IPS-18a (cell line): ENCODE measurements around the gene EMCN.
"Not testable (repeated sequence)": the region's sequence is repeated elsewhere in the genome, so short reads cannot be mapped to it uniquely, and the experiment has no call there.

Source experiments
- H3K27ac ChIP-seq: one replicate; pipeline ENCODE4 v1.5.1; 2013; ENCODE audit warnings: low read length
- H3K27me3 ChIP-seq: one replicate; pipeline ENCODE4 v1.6.1; 2013; ENCODE audit warnings: mild to moderate bottlenecking, low read length; ENCODE audit not compliant: control insufficient read depth, insufficient read depth
- H3K36me3 ChIP-seq: one replicate; pipeline ENCODE4 v1.6.1; 2013; ENCODE audit warnings: low read depth, low read length; ENCODE audit not compliant: control insufficient read depth
- H3K4me1 ChIP-seq: one replicate; pipeline ENCODE4 v1.6.1; 2013; ENCODE audit warnings: low read depth, low read length; ENCODE audit not compliant: control insufficient read depth
- H3K4me3 ChIP-seq: one replicate; pipeline ENCODE4 v1.5.1; 2013; ENCODE audit warnings: low read length
- H3K9ac ChIP-seq: one replicate; pipeline ENCODE4 v1.6.1; 2013; ENCODE audit warnings: mild to moderate bottlenecking, low read length, moderate library complexity
- H3K9me3 ChIP-seq: one replicate; pipeline ENCODE4 v1.6.1; 2013; ENCODE audit warnings: low read depth, low read length; ENCODE audit not compliant: control insufficient read depth

The EMCN gene, protein sequence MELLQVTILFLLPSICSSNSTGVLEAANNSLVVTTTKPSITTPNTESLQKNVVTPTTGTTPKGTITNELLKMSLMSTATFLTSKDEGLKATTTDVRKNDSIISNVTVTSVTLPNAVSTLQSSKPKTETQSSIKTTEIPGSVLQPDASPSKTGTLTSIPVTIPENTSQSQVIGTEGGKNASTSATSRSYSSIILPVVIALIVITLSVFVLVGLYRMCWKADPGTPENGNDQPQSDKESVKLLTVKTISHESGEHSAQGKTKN

DNA sequence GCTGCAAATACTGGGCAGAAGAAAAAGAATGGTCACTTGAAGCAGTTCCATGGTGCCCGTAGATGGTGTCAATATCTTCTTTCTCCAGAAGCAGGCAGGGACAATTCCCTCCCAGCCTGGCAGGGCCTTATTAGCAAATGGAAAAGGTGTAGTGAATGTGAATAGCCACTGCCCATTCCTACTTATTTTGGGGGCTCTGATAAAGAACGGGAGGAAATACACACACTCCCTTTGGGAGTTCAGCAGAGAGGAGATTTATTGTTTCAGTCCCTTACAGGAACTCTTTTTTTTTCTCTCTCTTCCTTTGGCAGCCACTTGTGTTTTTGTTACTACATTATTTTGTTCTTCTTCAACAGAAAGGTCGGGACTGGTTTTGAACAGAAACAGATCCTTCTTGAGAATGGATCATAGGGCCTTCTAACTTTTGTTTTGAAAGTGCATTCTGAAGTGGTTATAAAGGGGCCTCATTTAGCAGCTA lies at the start of gene EMCN:
Gene EMCN (minus strand): TSS at position 159 of the 478 bp plus-strand sequence. CDS start 108 bp downstream, at position 51.
- H3K4me1 ChIP-seq = no peaks in the 10 kb centered on the region
- H3K27ac ChIP-seq = no peak within 1 kb of the TSS
- H3K9me3 ChIP-seq = no peaks in the 10 kb centered on the region
- H3K9ac ChIP-seq = no peak within 1 kb of the TSS
- no peaks in the 10 kb centered on the region for H3K27me3 ChIP-seq
- no peaks in the 10 kb centered on the region for H3K36me3 ChIP-seq
- H3K4me3 ChIP-seq = no peak within 1 kb of the TSS

DNA sequence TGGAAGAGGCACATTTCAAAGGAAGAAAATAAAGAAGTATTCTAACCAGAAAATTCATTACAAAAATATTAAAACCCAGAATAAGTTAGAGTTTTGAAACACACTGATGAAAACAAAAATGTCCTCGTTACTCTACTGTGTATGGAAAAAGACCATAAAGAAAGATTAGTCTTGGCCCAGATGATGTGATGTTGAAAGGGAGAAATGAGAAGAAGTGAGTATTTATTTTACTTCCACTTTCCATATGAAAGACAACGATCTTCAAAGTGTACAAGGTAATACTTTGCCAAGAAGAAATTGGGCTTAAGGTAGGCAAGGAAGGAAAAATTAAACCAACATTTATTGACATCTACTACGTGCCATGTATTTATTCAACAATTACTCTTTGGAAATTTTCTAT lies 48.6 kb upstream of the EMCN start:
- Histone ChIP-seq H3K27me3 (no peaks in the 10 kb centered on the region), H3K4me1 (no peaks in the 10 kb centered on the region), H3K27ac (no peak overlapping the region), H3K36me3 (no peaks in the 10 kb centered on the region), H3K9me3 (no peaks in the 10 kb centered on the region), H3K9ac (no peak overlapping the region), H3K4me3 (no peak overlapping the region)

DNA sequence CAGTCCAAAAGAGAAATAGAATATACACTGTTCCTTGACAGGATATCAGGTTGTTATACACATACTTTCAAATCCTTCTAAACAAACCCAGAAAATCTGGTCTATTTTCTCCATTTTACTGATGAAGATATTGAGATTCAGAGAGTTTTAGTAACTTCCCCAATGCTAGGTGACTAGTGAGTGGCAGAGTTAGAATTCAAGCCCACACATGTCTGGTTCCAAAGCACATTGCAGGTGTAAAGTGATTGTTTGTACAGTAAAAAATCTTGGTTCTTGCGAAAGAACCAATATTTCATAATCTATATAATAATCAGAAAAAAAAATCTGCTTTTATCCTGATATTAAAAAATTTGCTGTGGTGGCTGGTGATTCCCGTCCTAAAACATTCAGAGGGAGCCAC lies 39.5 kb upstream of the EMCN start:
- Histone ChIP-seq H3K27me3 (no peaks in the 10 kb centered on the region), H3K27ac (no peak overlapping the region), H3K36me3 (no peaks in the 10 kb centered on the region), H3K4me3 (no peak overlapping the region), H3K9ac (no peak overlapping the region), H3K4me1 (no peaks in the 10 kb centered on the region), H3K9me3 (no peaks in the 10 kb centered on the region)

DNA sequence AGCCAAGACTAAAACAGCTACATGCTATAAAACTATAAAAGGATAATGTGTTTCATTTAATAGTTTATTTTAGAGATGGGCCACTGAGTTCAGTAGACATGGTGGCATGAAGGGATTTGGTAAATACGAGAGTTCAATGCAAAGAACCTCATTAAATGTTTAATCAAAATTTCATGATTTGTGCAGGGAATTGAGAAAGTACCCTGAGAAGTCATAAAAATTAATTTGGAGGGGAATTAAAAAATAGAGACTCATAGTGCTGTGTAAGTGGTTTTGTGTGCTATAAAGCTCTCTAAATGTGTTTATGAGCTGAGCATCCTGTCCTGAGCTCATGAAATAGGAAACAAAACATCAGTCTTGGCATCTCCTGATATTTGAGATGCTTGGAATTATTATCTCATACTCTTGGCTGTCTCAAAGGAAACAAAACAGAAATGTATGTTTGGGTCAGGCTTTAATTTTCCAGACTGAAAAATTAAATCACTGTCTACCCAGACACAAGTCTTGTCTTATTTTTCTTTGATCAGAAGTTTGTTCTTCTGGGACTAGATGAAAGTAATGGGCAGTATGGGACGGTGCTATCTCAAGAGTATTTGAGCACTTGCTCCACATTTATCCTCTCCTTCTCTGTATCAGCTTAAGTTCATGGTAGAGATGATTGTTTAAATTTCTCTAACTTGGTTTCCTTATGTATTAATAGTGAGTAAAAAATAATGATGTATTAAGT lies 38.0 kb upstream of the EMCN start:
- no peaks in the 10 kb centered on the region for H3K4me1 ChIP-seq
- no peaks in the 10 kb centered on the region for H3K36me3 ChIP-seq
- H3K27me3 ChIP-seq = no peaks in the 10 kb centered on the region
- no peaks in the 10 kb centered on the region for H3K9me3 ChIP-seq
- H3K9ac ChIP-seq = no peak overlapping the region
- H3K4me3 ChIP-seq = no peak overlapping the region
- no peak overlapping the region for H3K27ac ChIP-seq

DNA sequence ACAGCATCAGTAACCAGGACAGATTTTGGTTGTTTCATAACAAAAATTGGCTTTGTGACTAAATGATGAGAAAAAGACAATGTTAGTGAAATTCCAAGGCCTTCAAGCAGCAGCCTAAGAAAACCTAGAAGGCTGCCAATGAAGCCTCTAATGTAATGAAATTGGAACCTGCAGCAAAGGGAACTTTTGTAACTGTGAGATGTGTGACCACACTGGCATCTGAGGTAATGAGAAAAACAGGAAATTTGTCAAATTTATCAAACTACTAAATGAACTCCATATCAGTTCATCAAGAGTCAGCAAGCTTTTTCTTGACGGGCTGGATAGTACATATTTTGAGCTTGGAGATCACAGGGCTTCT lies 30.4 kb upstream of the EMCN start:
- Histone ChIP-seq H3K4me3 (no peak overlapping the region), H3K36me3 (no peaks in the 10 kb centered on the region), H3K4me1 (peaks cover 6% of the 10 kb centered on the region), H3K27ac (no peak overlapping the region), H3K27me3 (no peaks in the 10 kb centered on the region), H3K9me3 (no peaks in the 10 kb centered on the region), H3K9ac (no peak overlapping the region)

DNA sequence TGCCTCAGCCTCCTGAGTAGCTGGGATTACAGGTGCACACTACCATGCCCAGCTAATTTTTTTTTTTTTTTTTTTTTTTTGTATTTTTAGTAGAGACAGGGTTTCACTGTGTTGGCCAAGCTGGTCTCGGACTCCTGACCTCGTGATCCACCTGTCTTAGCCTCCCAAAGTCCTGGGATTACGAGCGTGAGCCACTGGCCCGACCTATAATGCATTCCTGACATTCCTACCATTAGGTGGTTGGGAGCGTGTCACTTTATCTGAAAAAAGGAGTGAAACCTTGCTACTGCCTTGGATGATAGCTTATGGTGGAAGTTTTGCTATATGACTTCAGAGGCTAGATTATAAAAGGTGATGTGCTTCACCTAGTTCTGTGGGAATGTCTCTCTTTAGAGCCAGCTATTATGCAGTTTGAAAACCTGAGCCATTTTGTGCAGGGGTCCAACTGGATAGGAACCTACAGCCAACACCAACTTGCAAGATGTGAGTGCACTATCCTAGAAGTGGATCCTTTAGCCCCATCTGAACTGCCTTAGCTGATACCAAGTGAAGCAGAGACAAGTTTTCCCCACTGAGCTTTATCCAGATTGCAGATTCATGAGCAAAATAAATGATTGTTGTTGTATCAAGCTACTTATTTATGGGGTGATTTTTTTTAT lies 29.8 kb upstream of the EMCN start:
- H3K4me3 ChIP-seq = no peak overlapping the region
- no peaks in the 10 kb centered on the region for H3K27me3 ChIP-seq
- no peaks in the 10 kb centered on the region for H3K9me3 ChIP-seq
- no peak overlapping the region for H3K27ac ChIP-seq
- H3K36me3 ChIP-seq = no peaks in the 10 kb centered on the region
- H3K4me1 ChIP-seq = peaks cover 6% of the 10 kb centered on the region
- H3K9ac ChIP-seq = no peak overlapping the region

DNA sequence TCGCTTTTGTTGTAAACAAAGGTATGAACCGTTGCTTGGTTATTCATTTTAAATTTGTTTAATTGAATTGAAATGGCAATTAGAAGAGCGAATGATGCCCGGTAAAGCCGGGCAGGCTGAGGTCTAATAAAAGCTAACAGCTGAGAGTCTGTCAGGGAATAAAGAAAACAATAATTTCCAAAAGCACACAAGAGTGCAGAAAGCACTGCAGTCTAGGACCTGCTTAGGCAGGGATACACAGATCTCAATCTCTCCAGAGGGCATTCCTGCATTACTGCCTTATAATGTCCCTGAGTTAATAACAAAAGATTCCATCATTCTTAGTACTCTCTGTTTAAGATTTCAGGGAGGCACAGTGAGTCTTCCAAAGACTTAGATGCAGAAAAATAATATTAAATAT lies 27.6 kb upstream of the EMCN start:
- Histone ChIP-seq H3K4me1 (peaks cover 6% of the 10 kb centered on the region), H3K27me3 (no peaks in the 10 kb centered on the region), H3K9ac (no peak overlapping the region), H3K4me3 (no peak overlapping the region), H3K36me3 (no peaks in the 10 kb centered on the region), H3K27ac (no peak overlapping the region), H3K9me3 (no peaks in the 10 kb centered on the region)

DNA sequence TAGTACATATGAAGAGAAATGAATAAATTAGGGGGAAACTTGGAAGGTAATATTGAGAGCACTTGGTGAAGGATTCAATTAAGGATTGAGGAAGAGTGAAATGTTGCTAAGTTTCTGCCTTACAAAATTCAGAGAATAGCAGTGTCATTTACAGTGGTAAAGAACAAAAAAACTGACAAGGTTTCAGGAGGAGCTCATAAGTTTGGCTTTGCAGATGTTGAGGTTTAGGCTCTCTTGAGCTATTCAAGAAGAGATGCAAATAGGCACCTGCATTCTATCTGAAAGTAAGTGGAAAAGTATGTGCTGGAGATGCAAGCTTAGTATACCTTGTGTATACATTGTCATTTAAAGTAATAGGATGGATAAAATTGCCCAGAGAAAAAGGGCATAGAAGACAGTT lies 22.3 kb upstream of the EMCN start:
- H3K9me3 ChIP-seq = no peaks in the 10 kb centered on the region
- H3K36me3 ChIP-seq = no peaks in the 10 kb centered on the region
- no peaks in the 10 kb centered on the region for H3K4me1 ChIP-seq
- H3K4me3 ChIP-seq = no peak overlapping the region
- no peaks in the 10 kb centered on the region for H3K27me3 ChIP-seq
- no peak overlapping the region for H3K9ac ChIP-seq
- no peak overlapping the region for H3K27ac ChIP-seq

DNA sequence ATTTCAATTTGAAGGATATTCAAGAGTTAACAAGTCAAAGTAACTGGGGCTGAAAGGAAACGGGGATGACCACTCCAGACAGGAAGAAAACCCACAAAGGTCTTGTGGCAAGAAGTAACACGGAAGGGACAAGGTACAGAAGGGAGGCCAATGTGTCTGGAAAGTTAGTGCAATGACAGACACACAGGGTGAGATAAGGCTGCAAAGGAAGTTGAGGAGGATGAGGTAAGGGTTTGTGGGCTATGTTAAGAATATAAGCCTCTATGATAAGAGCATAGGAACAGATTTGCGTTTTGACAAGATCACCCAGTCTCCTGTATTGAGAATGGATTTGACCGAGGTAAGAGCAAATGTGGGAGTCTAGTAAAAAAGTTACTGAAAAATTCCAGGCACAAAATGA lies 21.9 kb upstream of the EMCN start:
- Histone ChIP-seq H3K4me1 (no peaks in the 10 kb centered on the region), H3K27me3 (no peaks in the 10 kb centered on the region), H3K9ac (no peak overlapping the region), H3K4me3 (no peak overlapping the region), H3K27ac (no peak overlapping the region), H3K36me3 (no peaks in the 10 kb centered on the region), H3K9me3 (no peaks in the 10 kb centered on the region)

DNA sequence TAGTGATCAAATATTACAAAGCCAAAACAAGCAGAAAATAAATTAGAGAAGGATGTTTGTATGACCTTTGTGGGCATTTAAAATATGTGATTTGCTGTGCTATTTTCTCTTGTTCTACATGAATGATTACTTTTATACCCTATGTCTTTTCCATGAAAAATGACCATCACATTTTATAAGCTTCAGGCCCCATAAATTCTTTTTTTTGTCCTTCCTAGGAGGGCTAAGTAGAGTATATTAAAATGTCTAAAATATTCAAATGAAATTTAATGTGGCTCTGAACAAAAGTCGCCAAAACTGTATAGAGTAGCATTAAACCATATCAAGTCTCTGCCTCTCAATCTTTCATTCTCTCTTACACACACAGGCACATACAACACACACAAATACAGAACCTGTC lies 15.9 kb upstream of the EMCN start:
- Histone ChIP-seq H3K36me3 (no peaks in the 10 kb centered on the region), H3K9ac (no peak overlapping the region), H3K4me3 (no peak overlapping the region), H3K9me3 (peaks cover under 1% of the 10 kb centered on the region), H3K27me3 (no peaks in the 10 kb centered on the region), H3K27ac (no peak overlapping the region), H3K4me1 (no peaks in the 10 kb centered on the region)

DNA sequence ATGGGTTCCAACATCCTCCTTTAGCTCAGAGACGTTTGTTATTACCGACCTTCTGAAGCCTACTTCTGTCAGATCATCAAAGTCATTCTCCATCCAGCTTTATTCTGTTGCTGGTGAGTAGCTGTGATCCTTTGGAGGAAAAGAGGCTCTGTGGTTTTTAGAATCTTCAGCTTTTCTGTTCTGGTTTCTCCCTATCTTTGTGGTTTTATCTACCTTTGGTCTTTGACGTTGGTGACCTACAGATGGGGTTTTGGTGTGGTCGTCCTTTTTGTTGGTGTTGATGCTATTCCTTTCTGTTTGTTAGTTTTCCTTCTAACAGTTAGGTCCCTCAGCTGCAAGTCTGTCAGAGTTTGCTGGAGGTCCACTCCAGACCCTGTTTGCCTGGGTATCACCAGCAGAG lies 12.3 kb upstream of the EMCN start:
- not testable (repeated sequence) for H3K4me1 ChIP-seq, H3K36me3 ChIP-seq, H3K27me3 ChIP-seq, H3K27ac ChIP-seq, H3K9ac ChIP-seq, H3K9me3 ChIP-seq, H3K4me3 ChIP-seq
